HepG2 (cell line): Measurements from ENCODE around the gene OPN3. TPM values are rescaled to one million over a fixed set of nuclear protein-coding genes. Genes with fewer than 3 reads are reported as not detected.
A peak's percentile ranks its signal among the peaks of the same experiment; 100 is the strongest.

ENCODE experiments used
- FLYWCH1 ChIP-seq: sonication (generic); formaldehyde crosslinking; IDR thresholded peaks from 2 replicates; pipeline ENCODE4 v1.8.1; 2023; ENCODE audit warnings: mild to moderate bottlenecking, missing genetic modification reagents
- KDM5B ChIP-seq: sonication (generic); formaldehyde crosslinking; IDR thresholded peaks from 2 replicates; pipeline ENCODE4 v1.4.0; 2020; ENCODE audit warnings: missing genetic modification reagents, mild to moderate bottlenecking, borderline replicate concordance
- MED13 ChIP-seq: sonication (generic); formaldehyde crosslinking; IDR thresholded peaks from 2 replicates; pipeline ENCODE4 v1.5.0; 2020; ENCODE audit warnings: missing genetic modification reagents
- MNT ChIP-seq: fragments of 450-650 bp; IDR thresholded peaks from 2 replicates; pipeline ENCODE4 v1.6.1; 2016
- MYNN ChIP-seq: sonication (generic); formaldehyde crosslinking; IDR thresholded peaks from 2 replicates; pipeline ENCODE4 v1.4.0; 2020; ENCODE audit warnings: mild to moderate bottlenecking, low read depth, missing genetic modification reagents
- NR1H2 ChIP-seq: sonication (generic); formaldehyde crosslinking; IDR thresholded peaks from 2 replicates; pipeline ENCODE4 v1.8.1; 2022; ENCODE audit warnings: low read depth, missing genetic modification reagents, borderline replicate concordance
- RARA ChIP-seq: IDR thresholded peaks from 2 replicates; pipeline ENCODE4 v1.6.1; 2016; ENCODE audit warnings: missing genetic modification reagents, missing compliant biosample characterization
- RXRB ChIP-seq: IDR thresholded peaks from 2 replicates; pipeline ENCODE4 v1.6.1; 2016; ENCODE audit warnings: borderline replicate concordance, missing genetic modification reagents, missing compliant biosample characterization
- UBTF ChIP-seq: sonication (generic); formaldehyde crosslinking; IDR thresholded peaks from 2 replicates; pipeline ENCODE4 v1.4.0; 2020; ENCODE audit warnings: mild to moderate bottlenecking, missing genetic modification reagents
- YEATS2 ChIP-seq: sonication (generic); formaldehyde crosslinking; IDR thresholded peaks from 2 replicates; pipeline ENCODE4 v1.4.0; 2020; ENCODE audit warnings: missing genetic modification reagents, borderline replicate concordance
- ZNF256 ChIP-seq: sonication (generic); formaldehyde crosslinking; conservative IDR thresholded peaks from 2 replicates; pipeline ENCODE4 v1.4.0; 2020; ENCODE audit warnings: missing genetic modification reagents
- ZNF263 ChIP-seq: sonication (generic); formaldehyde crosslinking; IDR thresholded peaks from 2 replicates; pipeline ENCODE4 v1.4.0; 2020; ENCODE audit warnings: missing genetic modification reagents
- ZNF275 ChIP-seq: sonication (generic); formaldehyde crosslinking; IDR thresholded peaks from 2 replicates; pipeline ENCODE4 v1.8.0; 2022; ENCODE audit warnings: missing genetic modification reagents, mild to moderate bottlenecking, inconsistent platforms, borderline replicate concordance
- ZNF512B ChIP-seq: sonication (generic); formaldehyde crosslinking; IDR thresholded peaks from 2 replicates; pipeline ENCODE4 v1.5.1; 2020; ENCODE audit warnings: missing genetic modification reagents, mild to moderate bottlenecking, borderline replicate concordance
- ZNF513 ChIP-seq: sonication (generic); formaldehyde crosslinking; conservative IDR thresholded peaks from 2 replicates; pipeline ENCODE4 v1.5.0; 2020; ENCODE audit warnings: missing genetic modification reagents
- ZNF704 ChIP-seq: sonication (generic); formaldehyde crosslinking; IDR thresholded peaks from 2 replicates; pipeline ENCODE4 v1.8.1; 2023; ENCODE audit warnings: mild to moderate bottlenecking, inconsistent platforms, moderate library complexity, missing genetic modification reagents, borderline replicate concordance
- polyA plus RNA-seq, 8 experiments: library from polyadenylated mRNA; depleted of rRNA in 3 of 8; stranded (reverse) in 7 of 8; unstranded in 1 of 8; fragments of >200 nt; fragmentation: Illumina TruSeq in 4 of 8; extraction: Trizol in 4 of 8; gene quantifications; 2 replicates each; pipeline versions ENCODE4 v1.2.1 to v1.2.3, GENCODE V29; 2011 to 2016; ENCODE audit warnings: low read depth in 4 of 8, missing spikeins in 1 of 8, mixed read lengths in 1 of 8; ENCODE audit not compliant: insufficient read depth in 1 of 8
- total RNA-seq, 5 experiments: library from RNA; depleted of rRNA; stranded (reverse); fragments of >200 nt; fragmentation: Illumina TruSeq; extraction: Trizol; gene quantifications; 2 replicates each; pipeline ENCODE4 v1.2.3, GENCODE V29; 2016; ENCODE audit warnings: low read depth in 1 of 5

OPN3 gene
- total and polyA plus RNA-seq, 2 of the 13 experiments (the other 11 are each of a cell fraction or from before 2014, with no cell fraction given): 17.4 to 23.0 TPM

GRCh38 chr1:241640149-241640866 lies at the start of gene OPN3, which contains the start of gene CHML (continued):
- no peak for TF ChIP-seq ZNF275
- no peak for TF ChIP-seq FLYWCH1 (CRISPR knock-in tag)
- no peak for TF ChIP-seq ZNF263 (CRISPR knock-in tag)
- peak; percentile 75; the same call in 1 of the 2 replicates for TF ChIP-seq UBTF (CRISPR knock-in tag)
- TF ChIP-seq RXRB (CRISPR knock-in tag): no peak
- TF ChIP-seq ZNF513: no peak
- no peak for TF ChIP-seq KDM5B (CRISPR knock-in tag)
- no peak for TF ChIP-seq MED13 (CRISPR knock-in tag)
- TF ChIP-seq YEATS2: no peak
- TF ChIP-seq MYNN (CRISPR knock-in tag): no peak; the same call in 1 of the 2 replicates
- TF ChIP-seq ZNF704 (CRISPR knock-in tag): peak; percentile 27; the same call in 1 of the 2 replicates
- no peak for TF ChIP-seq ZNF256 (CRISPR knock-in tag)
- peak; percentile 5; the same call in 1 of the 2 replicates for TF ChIP-seq RARA (CRISPR knock-in tag)
- no peak for TF ChIP-seq NR1H2 (CRISPR knock-in tag)
- TF ChIP-seq MNT: peak; percentile 22; the same call in 1 of the 2 replicates
- TF ChIP-seq ZNF512B (CRISPR knock-in tag): no peak
